Retinal pigment epithelial cell (primary cell): ENCODE data around the gene RRP1.

Source experiments
- DNase-seq: peaks from one replicate; pipeline ENCODE4 v3.0.0-alpha.2; 2010; ENCODE audit warnings: low read depth
- H3K4me3 ChIP-seq: 2 replicates; pipeline ENCODE4 v1.5.1; 2011; ENCODE audit warnings: mild to moderate bottlenecking, low read length, control low read depth, moderate library complexity
- CTCF ChIP-seq: conservative IDR thresholded peaks from 2 replicates; pipeline ENCODE4 v1.5.1; 2011; ENCODE audit warnings: low read depth, low read length, control low read depth, inconsistent platforms

RRP1 gene

DNA sequence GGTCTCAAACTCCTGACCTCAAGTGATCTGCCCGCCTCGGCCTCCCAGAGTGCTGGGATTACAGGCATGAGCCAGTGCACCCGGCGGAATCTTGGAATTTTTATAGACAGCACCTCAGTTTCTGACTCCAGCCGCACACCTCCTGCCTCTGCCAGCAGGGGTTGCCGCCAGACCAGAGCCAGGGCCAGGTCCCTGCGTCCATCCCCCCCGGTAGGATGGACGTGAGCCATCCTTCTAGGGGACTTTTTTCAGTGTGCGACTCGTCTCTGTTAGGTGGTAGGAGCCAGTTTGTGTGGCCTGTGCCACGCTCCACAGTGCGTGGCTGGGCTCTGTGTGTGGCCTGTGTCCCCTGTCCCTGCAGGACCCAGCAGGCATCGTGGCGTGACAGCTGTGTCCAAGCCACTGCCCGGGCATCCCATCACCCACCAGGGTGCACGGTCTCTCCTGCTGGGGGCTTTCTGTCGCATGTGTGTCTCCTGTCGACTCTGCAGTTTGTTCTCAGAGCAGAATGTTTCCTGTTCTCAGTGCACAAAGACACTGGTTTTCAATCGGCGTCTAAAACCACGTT, 28.9 kb upstream of the RRP1 start:
- H3K4me3 ChIP-seq: no peak overlapping the region
- TF ChIP-seq CTCF: peak; percentile 29
- no peak for DNase-seq

GRCh38 chr21:43761886-43762285, 27.5 kb upstream of the RRP1 start:
- TF ChIP-seq CTCF: no peak
- no peak overlapping the region for H3K4me3 ChIP-seq
- DNase-seq: no peak

DNA sequence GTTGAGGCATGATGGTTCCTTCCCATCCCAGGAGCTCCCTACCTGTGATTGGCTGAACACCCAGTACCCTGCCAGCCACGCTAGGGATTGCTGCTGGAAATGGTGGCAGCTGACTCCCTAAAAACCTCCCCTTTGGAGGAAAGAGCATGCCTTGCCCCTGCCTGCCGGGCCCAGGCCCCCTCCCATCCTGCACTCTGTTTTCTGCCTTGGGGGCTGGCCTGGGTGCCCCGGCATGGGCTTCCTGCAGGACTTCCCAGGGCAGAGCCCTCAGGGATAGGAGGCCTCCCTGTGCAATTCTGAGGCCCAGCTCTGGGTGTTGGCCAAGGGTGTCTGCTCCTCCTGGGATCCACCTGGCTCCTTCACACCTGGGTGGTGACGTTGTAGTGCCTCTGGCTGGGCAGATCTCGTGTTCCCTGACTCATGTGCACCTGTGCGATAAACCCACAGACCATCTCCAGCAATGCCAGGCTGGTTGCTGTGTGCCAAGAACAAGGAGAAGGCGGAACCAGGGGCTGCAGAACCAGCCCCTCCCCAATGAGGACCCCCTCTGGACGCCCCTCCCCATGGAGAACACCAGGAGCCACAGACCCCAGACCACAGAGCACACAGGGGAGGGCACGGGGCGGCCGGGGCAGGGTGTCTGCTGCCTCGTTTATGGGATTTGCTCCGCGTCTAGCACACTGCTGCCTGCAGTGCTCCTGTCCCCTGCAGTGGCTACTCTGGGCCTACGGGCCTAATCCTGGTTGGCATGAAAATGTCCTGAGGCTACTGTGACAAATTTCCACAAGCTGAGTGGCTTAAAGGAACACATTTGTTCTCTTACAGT, 26.9 kb upstream of the RRP1 start:
- no peak overlapping the region for H3K4me3 ChIP-seq
- no peak for DNase-seq

DNA sequence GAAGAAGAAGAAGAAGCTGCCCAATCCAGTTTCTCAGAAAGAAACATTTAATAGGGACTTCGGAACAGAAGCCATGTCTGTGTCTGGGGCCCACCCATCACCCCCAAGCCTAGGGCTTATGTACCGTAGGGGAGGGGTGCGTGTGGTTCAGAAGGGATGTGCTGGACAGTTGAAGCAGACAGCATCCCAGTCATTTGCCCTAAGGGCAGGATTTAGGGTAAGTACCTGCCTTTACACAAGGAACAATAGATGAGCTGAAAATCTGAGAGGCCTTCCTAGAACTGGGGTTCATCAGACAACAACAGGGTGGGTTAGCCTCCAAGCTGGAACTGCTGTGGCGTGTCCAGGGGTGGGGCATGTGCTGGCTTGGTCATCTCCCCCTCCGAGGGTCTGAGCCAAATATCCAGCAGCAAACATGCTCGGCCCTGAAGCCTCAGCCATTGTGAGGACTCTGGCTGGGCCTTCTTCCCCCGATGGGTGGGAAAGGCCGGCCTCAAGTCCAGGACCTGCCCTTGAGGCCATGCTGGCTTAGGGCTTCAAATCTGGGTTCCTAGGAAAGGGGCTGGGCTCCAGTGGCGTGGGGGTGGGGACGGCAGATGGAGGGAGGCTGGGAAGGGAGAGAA, 25.4 kb upstream of the RRP1 start:
- TF ChIP-seq CTCF: no peak
- DNase-seq: no peak
- no peak overlapping the region for H3K4me3 ChIP-seq

More for the DNA sequence above, 26.9 kb upstream of the RRP1 start:
- no peak for TF ChIP-seq CTCF

GRCh38 chr21:43764576-43765495, 24.5 kb upstream of the RRP1 start:
- no peak for TF ChIP-seq CTCF
- no peak overlapping the region for H3K4me3 ChIP-seq
- no peak for DNase-seq

GRCh38 chr21:43766734-43767497, 22.5 kb upstream of the RRP1 start:
- TF ChIP-seq CTCF: no peak
- no peak for DNase-seq
- H3K4me3 ChIP-seq: no peak overlapping the region
